Lower lobe of right lung (tissue), 2 donors: ENCODE results near the gene PLA2G2C. TPM values are rescaled to one million over a fixed set of nuclear protein-coding genes. Genes with fewer than 3 reads are reported as not detected.

ENCODE experiments used
- ATAC-seq, 2 donors: fragments of 200-7000 bp; cut with Tn5 transposase; one replicate each; pipeline ENCODE4 v1.9.1; 2020 to 2022; ENCODE audit warnings: mild to moderate bottlenecking in 2 of 2, moderate library complexity in 2 of 2
- DNase-seq: peaks from one replicate; pipeline ENCODE4 v3.0.0-alpha.2; 2020
- H3K27ac ChIP-seq: fragments of 200-600 bp; one replicate; pipeline ENCODE4 v1.8.0; 2022
- H3K27me3 ChIP-seq: fragments of 200-600 bp; one replicate; pipeline ENCODE4 v1.8.0; 2022; ENCODE audit warnings: low read depth
- H3K36me3 ChIP-seq: fragments of 200-600 bp; one replicate; pipeline ENCODE4 v1.8.0; 2022; ENCODE audit warnings: mild to moderate bottlenecking
- H3K4me1 ChIP-seq: fragments of 200-600 bp; one replicate; pipeline ENCODE4 v1.8.0; 2022
- H3K4me3 ChIP-seq: fragments of 200-600 bp; one replicate; pipeline ENCODE4 v1.8.0; 2022; ENCODE audit warnings: mild to moderate bottlenecking
- H3K9me3 ChIP-seq: fragments of 200-600 bp; one replicate; pipeline ENCODE4 v1.8.0; 2022
- CTCF ChIP-seq: fragments of 200-600 bp; IDR thresholded peaks from one replicate; pipeline ENCODE4 v1.8.0; 2022; ENCODE audit warnings: antibody characterized with exemption, mild to moderate bottlenecking
- intact Hi-C: fragments of 100-400 bp; cut with DNase I; formaldehyde crosslinking; loops from one replicate; pipeline ENCODE4 v1.11.0; 2022
- total RNA-seq: library from RNA; stranded (reverse); fragmentation: NEBNext Ultra II Directional; extraction: Animal tissue kit (Norgen Biotek cat#: 25700); gene quantifications from one replicate; pipeline ENCODE4 v1.2.1, GENCODE V29; 2021
- donor health status: DM: no; HTN: yes; CAD: no; lungs with severe emphysema.

The PLA2G2C gene
- total RNA-seq, 1 donor from 2014 or later = not detected

GRCh38 chr1:20150969-20151368 is 35.3 kb downstream of the PLA2G2C start:
- ATAC-seq (no peak), DNase-seq (no peak)
- Histone ChIP-seq H3K27ac (no peak overlapping the region), H3K27me3 (peaks cover 4% of the 10 kb centered on the region), H3K4me3 (no peak overlapping the region), H3K36me3 (no peaks in the 10 kb centered on the region), H3K4me1 (peaks cover 31% of the 10 kb centered on the region), H3K9me3 (no peaks in the 10 kb centered on the region)
- no peak for TF ChIP-seq CTCF
- intact Hi-C loops = no loop called here

DNA sequence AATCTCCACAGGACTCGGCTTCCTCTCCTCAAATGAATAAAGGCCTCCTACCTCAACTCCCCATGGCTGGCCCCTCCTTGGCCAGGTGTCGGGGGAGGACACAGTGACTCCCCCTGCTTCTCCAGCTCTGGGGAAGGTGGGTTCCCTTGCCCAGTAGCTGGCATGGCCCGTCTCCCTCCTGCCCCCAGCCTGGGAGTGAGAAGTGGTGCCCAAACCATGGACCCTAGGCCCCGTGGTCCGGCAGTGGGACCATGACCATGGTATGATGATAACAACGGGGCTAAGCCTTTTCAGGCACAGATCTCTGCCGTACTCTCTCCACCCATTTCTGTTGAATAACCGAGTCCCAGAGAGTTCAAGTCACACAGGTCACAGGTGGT is 36.0 kb downstream of the PLA2G2C start:
- ATAC-seq (no peak), DNase-seq (no peak)
- no peak overlapping the region for H3K27ac ChIP-seq
- H3K9me3 ChIP-seq = no peaks in the 10 kb centered on the region
- intact Hi-C loops = no loop called here
- H3K36me3 ChIP-seq = no peaks in the 10 kb centered on the region
- TF ChIP-seq CTCF = no peak
- peaks cover 30% of the 10 kb centered on the region for H3K4me1 ChIP-seq
- peaks cover 4% of the 10 kb centered on the region for H3K27me3 ChIP-seq
- no peak overlapping the region for H3K4me3 ChIP-seq

GRCh38 chr1:20149601-20150325 is 36.6 kb downstream of the PLA2G2C start:
- no peak overlapping the region for H3K27ac ChIP-seq
- ATAC-seq = no peak
- peaks cover 25% of the 10 kb centered on the region for H3K4me1 ChIP-seq
- intact Hi-C loops = no loop called here
- no peak for DNase-seq
- TF ChIP-seq CTCF = no peak
- no peaks in the 10 kb centered on the region for H3K9me3 ChIP-seq
- H3K4me3 ChIP-seq = no peak overlapping the region
- H3K27me3 ChIP-seq = peaks cover 4% of the 10 kb centered on the region
- H3K36me3 ChIP-seq = no peaks in the 10 kb centered on the region

DNA sequence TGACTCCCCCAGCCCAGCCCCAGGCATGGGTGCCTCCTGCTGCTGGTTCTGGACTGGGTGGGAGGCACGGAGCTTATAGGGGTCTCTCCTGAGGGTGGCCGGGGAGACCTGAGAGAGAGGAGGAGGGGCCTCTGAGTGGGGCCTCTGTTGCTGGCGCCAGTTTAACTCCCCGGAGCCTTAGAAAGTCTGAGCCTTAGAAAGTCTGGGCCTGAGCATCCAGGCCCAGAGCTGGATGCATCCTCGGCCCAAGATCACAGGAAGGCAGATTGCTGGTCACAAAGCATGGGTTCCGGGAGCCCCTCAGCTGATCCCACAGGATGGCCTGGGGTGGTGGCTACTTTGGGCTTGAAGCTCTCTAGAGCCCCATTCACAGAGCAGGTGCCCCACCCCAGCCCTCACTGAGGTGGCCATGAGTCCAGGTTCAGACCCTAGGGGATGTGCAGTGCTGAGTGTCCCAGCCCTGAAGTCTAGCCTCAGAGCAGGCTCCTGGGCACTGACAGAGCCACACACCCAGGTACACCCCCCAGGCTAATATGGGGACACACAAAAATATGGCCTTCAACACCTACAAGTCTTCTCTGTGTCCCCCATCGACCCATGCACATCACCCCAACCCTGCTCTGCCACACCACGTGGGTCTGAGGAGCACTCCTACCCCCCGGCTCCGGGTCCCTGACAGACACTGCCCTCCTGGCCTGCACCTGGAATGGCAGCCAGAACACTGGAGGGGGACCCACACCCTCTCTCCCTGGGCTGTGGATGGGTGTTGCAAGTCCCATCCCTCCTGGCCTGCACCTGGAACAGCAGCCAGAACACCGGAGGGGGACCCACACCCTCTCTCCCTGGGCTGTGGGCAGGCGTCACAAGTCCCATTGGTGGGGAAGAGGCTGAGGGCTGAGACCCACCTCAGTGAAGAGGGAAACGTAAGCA is 37.5 kb downstream of the PLA2G2C start:
- Histone ChIP-seq H3K36me3 (no peaks in the 10 kb centered on the region), H3K27me3 (peaks cover 4% of the 10 kb centered on the region), H3K4me3 (no peak overlapping the region), H3K9me3 (no peaks in the 10 kb centered on the region), H3K4me1 (peaks cover 16% of the 10 kb centered on the region), H3K27ac (no peak overlapping the region)
- TF ChIP-seq CTCF = no peak
- ATAC-seq = no peak
- intact Hi-C loops = no loop called here
- no peak for DNase-seq

- no peak for TF ChIP-seq CTCF
- no peak for ATAC-seq
Measured at GRCh38 chr1:20147846-20148570, 38.3 kb downstream of the PLA2G2C start.

More at GRCh38 chr1:20147846-20148570, 38.3 kb downstream of the PLA2G2C start:
- Histone ChIP-seq H3K27ac (no peak overlapping the region), H3K9me3 (no peaks in the 10 kb centered on the region), H3K4me1 (peaks cover 14% of the 10 kb centered on the region), H3K27me3 (peaks cover 4% of the 10 kb centered on the region), H3K36me3 (no peaks in the 10 kb centered on the region), H3K4me3 (no peak overlapping the region)
- no peak for DNase-seq
- intact Hi-C loops = no loop called here
